Thoracic aorta (tissue), 2 donors: Measurements from ENCODE around the gene LRP8. TPM values are rescaled to one million over a fixed set of nuclear protein-coding genes. Genes with fewer than 3 reads are reported as not detected.

Experiments used
- ATAC-seq: fragments of 150-250 bp; one replicate; pipeline ENCODE4 v1.8.0; 2017; ENCODE audit warnings: low read depth; ENCODE audit not compliant: insufficient number of reproducible peaks, low FRiP score
- DNase-seq: peaks from one replicate; pipeline ENCODE4 v3.0.0-alpha.2; 2020; ENCODE audit warnings: low spot score
- H3K27ac ChIP-seq, 2 donors: fragments of 200-600 bp; sonication (generic); 1 replicate in 1 of 2; 2 replicates in 1 of 2; pipeline ENCODE4 v1.5.1; 2016; ENCODE audit warnings: mild to moderate bottlenecking in 2 of 2, moderate library complexity in 2 of 2
- H3K27me3 ChIP-seq: fragments of 200-600 bp; sonication (generic); replicated peaks from 2 replicates; pipeline ENCODE4 v1.6.0; 2016; ENCODE audit warnings: mild to moderate bottlenecking; ENCODE audit not compliant: insufficient read depth
- H3K36me3 ChIP-seq: fragments of 200-600 bp; sonication (generic); one replicate; pipeline ENCODE4 v1.5.1; 2016
- H3K4me1 ChIP-seq, 2 donors: fragments of 200-600 bp; sonication (generic); 1 replicate in 1 of 2; 2 replicates in 1 of 2; pipeline versions ENCODE4 v1.5.1 to v1.6.0; 2016; ENCODE audit warnings: low read depth in 2 of 2, mild to moderate bottlenecking in 1 of 2; ENCODE audit not compliant: control insufficient read depth in 1 of 2
- H3K4me3 ChIP-seq: fragments of 200-600 bp; sonication (generic); 2 replicates; pipeline ENCODE4 v1.5.1; 2016; ENCODE audit warnings: mild to moderate bottlenecking
- H3K9me3 ChIP-seq: fragments of 200-600 bp; sonication (generic); 2 replicates; pipeline ENCODE4 v1.5.1; 2016
- total RNA-seq, 2 donors: library from RNA; depleted of rRNA; stranded (reverse); fragments of >200 nt; gene quantifications; one replicate each; pipeline versions ENCODE4 v1.1.0 to v1.2.3, GENCODE V29; 2016
- TF ChIP-seq, protein P1 (sequence below): fragments of 200-600 bp; sonication (generic); IDR thresholded peaks from one replicate; pipeline ENCODE4 v1.5.1; 2019; ENCODE audit warnings: antibody characterized with exemption

Gene LRP8
- total RNA-seq, 2 donors from 2014 or later = 14.1 to 24.1 TPM

- TF ChIP-seq, protein P1, sequence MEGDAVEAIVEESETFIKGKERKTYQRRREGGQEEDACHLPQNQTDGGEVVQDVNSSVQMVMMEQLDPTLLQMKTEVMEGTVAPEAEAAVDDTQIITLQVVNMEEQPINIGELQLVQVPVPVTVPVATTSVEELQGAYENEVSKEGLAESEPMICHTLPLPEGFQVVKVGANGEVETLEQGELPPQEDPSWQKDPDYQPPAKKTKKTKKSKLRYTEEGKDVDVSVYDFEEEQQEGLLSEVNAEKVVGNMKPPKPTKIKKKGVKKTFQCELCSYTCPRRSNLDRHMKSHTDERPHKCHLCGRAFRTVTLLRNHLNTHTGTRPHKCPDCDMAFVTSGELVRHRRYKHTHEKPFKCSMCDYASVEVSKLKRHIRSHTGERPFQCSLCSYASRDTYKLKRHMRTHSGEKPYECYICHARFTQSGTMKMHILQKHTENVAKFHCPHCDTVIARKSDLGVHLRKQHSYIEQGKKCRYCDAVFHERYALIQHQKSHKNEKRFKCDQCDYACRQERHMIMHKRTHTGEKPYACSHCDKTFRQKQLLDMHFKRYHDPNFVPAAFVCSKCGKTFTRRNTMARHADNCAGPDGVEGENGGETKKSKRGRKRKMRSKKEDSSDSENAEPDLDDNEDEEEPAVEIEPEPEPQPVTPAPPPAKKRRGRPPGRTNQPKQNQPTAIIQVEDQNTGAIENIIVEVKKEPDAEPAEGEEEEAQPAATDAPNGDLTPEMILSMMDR = no peak
- Histone ChIP-seq H3K27ac (no peak overlapping the region), H3K4me1 (no peaks in the 10 kb centered on the region), H3K36me3 (no peaks in the 10 kb centered on the region), H3K27me3 (no peaks in the 10 kb centered on the region), H3K4me3 (no peak overlapping the region), H3K9me3 (no peaks in the 10 kb centered on the region)
- ATAC-seq (no peak), DNase-seq (no peak)
These were observed 18.3 kb upstream of the LRP8 start for GRCh38 chr1:53345996-53346813.

GRCh38 chr1:53344921-53345838 lies 17.3 kb upstream of the LRP8 start:
- no peaks in the 10 kb centered on the region for H3K9me3 ChIP-seq
- no peak overlapping the region for H3K27ac ChIP-seq
- H3K4me3 ChIP-seq = no peak overlapping the region
- no peaks in the 10 kb centered on the region for H3K4me1 ChIP-seq
- no peak for DNase-seq
- TF ChIP-seq, protein P1 = no peak
- H3K27me3 ChIP-seq = no peaks in the 10 kb centered on the region
- ATAC-seq = no peak
- no peaks in the 10 kb centered on the region for H3K36me3 ChIP-seq

DNA sequence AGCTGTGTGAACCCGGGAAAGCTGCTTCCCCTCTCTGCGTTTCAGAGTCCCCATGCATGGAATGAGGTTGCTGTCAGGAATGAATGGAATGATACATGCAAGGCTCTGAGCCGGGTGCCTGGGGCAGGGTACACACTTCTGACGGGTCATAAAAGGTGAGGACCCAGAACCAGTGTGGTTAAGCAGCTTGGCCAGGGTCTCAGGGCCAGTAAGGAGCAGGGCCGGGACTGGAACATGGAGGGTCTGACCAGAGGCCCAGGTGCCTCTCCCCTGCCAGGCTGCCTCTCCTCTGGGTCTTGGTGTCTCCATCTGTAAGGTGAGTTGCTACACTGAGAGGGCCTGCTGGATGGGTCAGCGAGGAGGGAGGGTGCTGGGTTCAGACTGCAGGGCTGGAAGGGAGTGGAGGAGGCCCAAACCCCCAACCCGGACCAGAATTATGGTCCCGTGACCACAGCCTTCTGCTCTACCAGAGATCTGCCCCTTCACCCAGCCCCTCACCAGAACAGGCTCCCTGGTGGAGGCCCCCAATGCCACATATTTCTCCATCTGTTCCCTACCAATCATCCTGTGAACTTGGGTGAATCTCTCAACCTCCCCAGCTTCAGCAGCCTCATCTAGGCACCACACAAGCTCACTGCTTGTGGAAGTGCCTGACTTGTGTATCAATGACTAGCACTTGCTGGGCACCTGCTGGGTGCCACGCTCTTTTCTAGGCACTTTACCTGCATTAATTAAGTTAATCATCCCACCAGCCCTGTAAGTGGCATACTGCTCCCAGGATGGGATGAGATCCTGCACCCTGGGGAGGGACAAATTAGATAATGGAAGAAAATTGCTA lies 16.2 kb upstream of the LRP8 start:
- no peak overlapping the region for H3K4me3 ChIP-seq
- H3K9me3 ChIP-seq = no peaks in the 10 kb centered on the region
- TF ChIP-seq, protein P1 = no peak
- DNase-seq (no peak), ATAC-seq (no peak)
- H3K4me1 ChIP-seq = no peaks in the 10 kb centered on the region
- no peaks in the 10 kb centered on the region for H3K27me3 ChIP-seq
- H3K27ac ChIP-seq = no peak overlapping the region
- H3K36me3 ChIP-seq = no peaks in the 10 kb centered on the region

GRCh38 chr1:53342735-53343470 lies 15.0 kb upstream of the LRP8 start:
- no peak for DNase-seq
- TF ChIP-seq, protein P1 = no peak

More at GRCh38 chr1:53342735-53343470, 15.0 kb upstream of the LRP8 start:
- ATAC-seq = no peak
- no peak overlapping the region for H3K27ac ChIP-seq
- no peaks in the 10 kb centered on the region for H3K36me3 ChIP-seq
- H3K4me3 ChIP-seq = no peak overlapping the region
- H3K4me1 ChIP-seq = no peaks in the 10 kb centered on the region
- no peaks in the 10 kb centered on the region for H3K27me3 ChIP-seq
- no peaks in the 10 kb centered on the region for H3K9me3 ChIP-seq
